GM12873 (cell line): ENCODE measurements around the gene TLCD3B.

Source experiments
- CTCF ChIP-seq: IDR thresholded peaks from 2 replicates; pipeline ENCODE4 v1.5.1; 2012; ENCODE audit warnings: low read depth, mild to moderate bottlenecking, moderate library complexity, low read length, control low read depth; ENCODE audit not compliant: insufficient read depth; ENCODE audit errors: missing control alignments

Gene TLCD3B

DNA sequence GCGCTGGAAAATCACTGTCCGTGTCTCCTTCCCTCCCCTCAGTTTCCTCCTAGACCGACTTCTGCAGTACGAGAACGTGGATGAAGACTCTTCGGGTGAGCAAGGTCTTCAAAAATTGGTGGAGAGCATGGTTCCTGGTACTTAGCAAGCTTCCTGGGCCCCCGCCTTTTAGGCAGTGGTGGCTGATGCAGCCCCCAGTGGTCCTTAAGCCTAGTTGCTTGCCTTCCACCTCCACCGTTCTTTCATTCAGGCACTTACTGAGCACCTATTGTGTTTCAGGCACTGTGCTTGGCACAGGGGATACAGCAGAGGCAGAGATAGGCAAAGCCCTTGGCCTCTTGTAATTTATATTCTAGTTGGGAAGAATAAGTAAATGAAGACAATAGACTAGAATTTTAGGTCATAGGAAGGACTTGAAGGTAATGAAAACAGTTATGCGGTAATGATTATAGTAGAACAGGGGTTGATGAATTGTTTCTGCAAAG lies 34.3 kb downstream of the TLCD3B start:
- peak; percentile 23 for TF ChIP-seq CTCF

- TF ChIP-seq CTCF = peak; percentile 9
Measured at GRCh38 chr16:29995911-29996765, 34.9 kb downstream of the TLCD3B start, which contains the start of gene INO80E. Gene INO80E (plus strand): TSS chr16:29996241. CDS start chr16:29996311, 70 bp downstream.

DNA sequence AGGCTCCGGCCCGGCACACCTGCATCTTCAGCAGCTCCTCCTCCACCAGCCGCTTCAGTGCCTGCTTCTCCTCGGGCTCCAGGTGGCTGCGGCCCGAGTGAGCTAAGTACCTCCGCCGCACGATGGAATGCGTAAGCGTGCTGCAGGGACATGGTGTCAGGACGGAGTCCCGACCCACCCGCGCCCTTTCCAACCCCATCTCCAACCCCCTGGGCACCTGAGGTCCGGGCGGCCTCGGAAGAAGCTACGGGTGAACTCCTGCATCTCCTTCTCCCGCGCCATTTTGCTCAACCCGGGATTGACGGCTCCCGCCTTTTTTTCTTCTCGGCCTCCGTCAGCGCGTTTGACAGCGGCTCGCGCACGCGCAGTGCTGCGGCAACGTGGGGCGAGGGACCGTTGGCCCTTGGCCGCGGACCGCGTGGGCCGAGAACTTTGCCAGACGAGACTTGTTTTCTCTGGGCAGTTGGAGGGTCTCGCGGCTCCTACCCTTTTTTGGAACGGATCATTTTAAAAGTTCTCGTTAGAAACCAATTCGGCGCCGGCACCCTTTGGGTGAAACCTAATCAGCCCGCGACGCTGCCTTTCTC lies 35.7 kb downstream of the TLCD3B start, which contains the start of gene HIRIP3:
HIRIP3 (minus strand) TSS at position 294 of the 587 bp plus-strand sequence; CDS start at position 282, 12 bp downstream.
- TF ChIP-seq CTCF = no peak

DNA sequence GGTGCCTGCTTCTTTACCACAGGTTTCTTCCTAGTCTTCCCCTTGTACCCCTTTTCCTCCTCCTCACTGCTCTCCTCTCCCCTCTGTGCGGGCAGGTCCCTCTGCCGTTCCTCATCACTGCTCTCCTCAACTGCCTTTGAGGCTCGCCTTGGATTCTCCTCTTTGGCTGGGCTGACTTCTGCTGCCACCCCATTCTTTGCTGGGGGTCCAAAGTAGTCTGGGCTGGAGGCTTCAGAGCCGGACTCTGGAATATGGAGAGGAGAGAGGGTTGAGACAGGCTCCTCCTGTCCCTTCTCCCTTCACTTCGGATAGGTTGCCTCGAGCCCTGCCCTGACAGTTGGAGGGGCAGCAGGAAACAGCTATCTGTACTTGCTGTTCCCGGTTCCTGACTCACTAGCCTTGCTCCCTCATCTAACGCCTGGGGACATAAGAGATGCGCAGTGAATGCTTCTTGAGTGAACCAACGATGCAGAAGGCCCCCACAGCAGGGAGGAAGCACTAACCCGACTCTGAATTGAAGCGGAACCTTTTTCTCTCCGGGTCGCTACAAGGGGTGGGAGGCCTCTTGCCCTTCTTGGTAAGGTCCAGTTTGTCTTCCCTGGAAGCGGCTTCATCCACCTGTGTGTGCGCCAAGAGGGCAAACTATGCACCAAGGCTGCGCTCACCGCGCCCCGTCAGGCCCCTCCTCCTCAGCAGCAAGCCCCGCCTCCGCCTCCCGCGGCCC lies 36.3 kb downstream of the TLCD3B start:
- no peak for TF ChIP-seq CTCF

DNA sequence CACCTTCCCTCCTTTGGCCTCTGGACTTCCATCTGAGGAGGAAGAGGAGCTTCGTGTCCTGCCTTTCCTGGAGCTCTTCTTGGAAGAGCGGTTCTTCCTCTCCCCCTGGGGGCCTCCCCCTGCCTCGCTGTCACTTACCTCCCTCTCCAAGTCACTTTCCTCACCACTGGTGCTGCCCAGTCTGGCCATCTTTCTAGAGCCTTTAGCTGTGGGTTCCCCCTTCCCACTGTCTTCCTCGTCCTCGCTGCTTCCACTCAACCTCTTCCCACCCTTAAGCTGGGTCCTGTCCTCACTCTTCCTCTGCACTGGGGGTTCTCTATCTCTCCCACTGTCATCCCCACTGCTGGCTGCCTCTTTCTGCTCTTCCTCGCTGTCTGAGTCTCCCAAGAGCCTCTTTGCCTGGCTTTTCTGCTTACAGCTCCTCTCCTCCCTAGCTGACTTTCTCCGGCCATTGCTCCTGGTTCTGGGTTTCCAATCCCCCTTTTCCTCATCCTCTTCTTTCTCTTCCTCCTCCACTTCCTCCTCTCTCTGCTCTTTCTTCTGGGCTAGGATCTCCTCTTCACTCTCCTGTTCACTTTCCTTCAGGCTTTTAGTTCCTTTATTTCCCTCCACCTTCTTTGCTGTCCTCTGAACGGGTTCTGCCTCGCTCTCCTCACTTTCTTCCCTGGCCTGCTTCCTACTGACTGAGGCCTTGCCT lies 37.0 kb downstream of the TLCD3B start:
- TF ChIP-seq CTCF = no peak

GRCh38 chr16:29993191-29993902 lies 37.7 kb downstream of the TLCD3B start:
- TF ChIP-seq CTCF = no peak
